KOPT-K1 (cell line): ENCODE measurements around the gene EYS.

Experiments
- H3K27ac ChIP-seq: fragments of 200-600 bp; sonication (generic); 2 replicates; pipeline ENCODE4 v1.5.1; 2016; ENCODE audit warnings: antibody characterized with exemption, mild to moderate bottlenecking, low read depth, low read length; ENCODE audit not compliant: poor library complexity, severe bottlenecking
- H3K36me3 ChIP-seq: fragments of 200-600 bp; sonication (generic); 2 replicates; pipeline ENCODE4 v1.5.1; 2017; ENCODE audit warnings: antibody characterized with exemption, mild to moderate bottlenecking, low read length, moderate library complexity; ENCODE audit not compliant: insufficient read depth
- H3K9me3 ChIP-seq: fragments of 200-600 bp; sonication (generic); 2 replicates; pipeline ENCODE4 v1.5.1; 2017; ENCODE audit warnings: antibody characterized with exemption, low read length, mild to moderate bottlenecking; ENCODE audit not compliant: insufficient read depth, poor library complexity, severe bottlenecking

Gene EYS

GRCh38 chr6:64122712-64123375, 1584.2 kb downstream of the EYS start:
- no peaks in the 10 kb centered on the region for H3K9me3 ChIP-seq
- no peaks in the 10 kb centered on the region for H3K36me3 ChIP-seq
- H3K27ac ChIP-seq, result no peak overlapping the region

- Histone ChIP-seq H3K36me3 (no peaks in the 10 kb centered on the region), H3K27ac (no peak overlapping the region), H3K9me3 (no peaks in the 10 kb centered on the region)
Measured at GRCh38 chr6:64121011-64121565, 1585.9 kb downstream of the EYS start.

GRCh38 chr6:64113704-64114103, 1593.3 kb downstream of the EYS start:
- Histone ChIP-seq H3K27ac (no peak overlapping the region), H3K9me3 (no peaks in the 10 kb centered on the region), H3K36me3 (no peaks in the 10 kb centered on the region)

- Histone ChIP-seq H3K36me3 (no peaks in the 10 kb centered on the region), H3K9me3 (no peaks in the 10 kb centered on the region), H3K27ac (no peak overlapping the region)
Measured at GRCh38 chr6:64104051-64104450, 1603.0 kb downstream of the EYS start.

- Histone ChIP-seq H3K36me3 (no peaks in the 10 kb centered on the region), H3K27ac (no peak overlapping the region), H3K9me3 (no peaks in the 10 kb centered on the region)
Measured at GRCh38 chr6:64103480-64103879, 1603.5 kb downstream of the EYS start.

GRCh38 chr6:64100702-64101303, 1606.2 kb downstream of the EYS start:
- Histone ChIP-seq H3K27ac (no peak overlapping the region), H3K36me3 (no peaks in the 10 kb centered on the region), H3K9me3 (no peaks in the 10 kb centered on the region)

- no peak overlapping the region for H3K27ac ChIP-seq
- H3K9me3 ChIP-seq, result no peaks in the 10 kb centered on the region
- no peaks in the 10 kb centered on the region for H3K36me3 ChIP-seq
Measured at GRCh38 chr6:64090352-64090751, 1616.7 kb downstream of the EYS start.

GRCh38 chr6:64085126-64085525, 1621.9 kb downstream of the EYS start:
- H3K36me3 ChIP-seq, result no peaks in the 10 kb centered on the region
- no peak overlapping the region for H3K27ac ChIP-seq
- H3K9me3 ChIP-seq, result no peaks in the 10 kb centered on the region

- H3K9me3 ChIP-seq, result no peaks in the 10 kb centered on the region
- no peaks in the 10 kb centered on the region for H3K36me3 ChIP-seq
- no peak overlapping the region for H3K27ac ChIP-seq
Measured at GRCh38 chr6:64084185-64084663, 1622.8 kb downstream of the EYS start.

- no peaks in the 10 kb centered on the region for H3K9me3 ChIP-seq
- H3K27ac ChIP-seq, result no peak overlapping the region
- H3K36me3 ChIP-seq, result no peaks in the 10 kb centered on the region
Measured at GRCh38 chr6:64083261-64083660, 1623.8 kb downstream of the EYS start.

GRCh38 chr6:64081453-64081852, 1625.6 kb downstream of the EYS start:
- Histone ChIP-seq H3K9me3 (no peaks in the 10 kb centered on the region), H3K36me3 (no peaks in the 10 kb centered on the region), H3K27ac (no peak overlapping the region)

GRCh38 chr6:64074981-64075380, 1632.0 kb downstream of the EYS start:
- Histone ChIP-seq H3K9me3 (no peaks in the 10 kb centered on the region), H3K36me3 (no peaks in the 10 kb centered on the region), H3K27ac (no peak overlapping the region)

GRCh38 chr6:64072686-64073085, 1634.3 kb downstream of the EYS start:
- Histone ChIP-seq H3K36me3 (no peaks in the 10 kb centered on the region), H3K27ac (no peak overlapping the region)

GRCh38 chr6:64064919-64065318, 1642.1 kb downstream of the EYS start:
- H3K9me3 ChIP-seq, result no peaks in the 10 kb centered on the region
- H3K27ac ChIP-seq, result no peak overlapping the region
- no peaks in the 10 kb centered on the region for H3K36me3 ChIP-seq

More at GRCh38 chr6:64072686-64073085, 1634.3 kb downstream of the EYS start:
- H3K9me3 ChIP-seq, result no peaks in the 10 kb centered on the region

GRCh38 chr6:64062960-64063683, 1643.9 kb downstream of the EYS start:
- Histone ChIP-seq H3K27ac (no peak overlapping the region), H3K36me3 (no peaks in the 10 kb centered on the region), H3K9me3 (no peaks in the 10 kb centered on the region)
